Adrenal gland (tissue), 5 donors: ENCODE measurements around the gene EYS.

Source experiments
- CTCF ChIP-seq, 6 experiments: fragments of 450-650 bp in 4 of 6; fragments of 200-600 bp in 2 of 6; sonication (generic) in 1 of 6; IDR thresholded peaks; 1 replicate in 5 of 6; 2 replicates in 1 of 6; pipeline versions ENCODE4 v1.5.1 to v1.8.0; 2016 to 2021; ENCODE audit warnings: antibody characterized with exemption in 6 of 6, mild to moderate bottlenecking in 2 of 6, moderate library complexity in 1 of 6
- POLR2A ChIP-seq, 2 donors: fragments of 450-650 bp; IDR thresholded peaks; one replicate each; pipeline ENCODE4 v1.6.1; 2017; ENCODE audit warnings: antibody characterized with exemption in 2 of 2, mild to moderate bottlenecking in 2 of 2, moderate library complexity in 1 of 2
- donor health status: DM: no; HTN: no; CAD: no.

- no peak for TF ChIP-seq CTCF (IDR thresholded peaks at IDR 0.05)
- no peak for TF ChIP-seq POLR2A (IDR thresholded peaks at IDR 0.05)
These were observed 1972.1 kb downstream of the EYS start for GRCh38 chr6:63734923-63735322.
